Neural crest cell (in vitro differentiated cells): ENCODE results near the gene PPM1H. TPM values are rescaled to one million over a fixed set of nuclear protein-coding genes. Genes with fewer than 3 reads are reported as not detected.

Experiments
- DNase-seq: peaks from one replicate; pipeline ENCODE4 v3.0.0; 2021; ENCODE audit warnings: low read depth, mixed read lengths, low spot score
- H3K27ac Mint-ChIP-seq: one replicate; pipeline ENCODE4 v1.8.0; 2021; ENCODE audit warnings: mild to moderate bottlenecking, mixed read lengths; ENCODE audit not compliant: unreplicated experiment
- H3K27me3 Mint-ChIP-seq: 2 replicates; pipeline ENCODE4 v1.8.0; 2021; ENCODE audit warnings: low read depth, mild to moderate bottlenecking, mixed read lengths
- H3K36me3 Mint-ChIP-seq: 2 replicates; pipeline ENCODE4 v1.8.0; 2021; ENCODE audit warnings: low read depth, mild to moderate bottlenecking, mixed read lengths
- H3K4me1 Mint-ChIP-seq: 2 replicates; pipeline ENCODE4 v1.8.0; 2021; ENCODE audit warnings: mixed read lengths
- H3K4me3 Mint-ChIP-seq: one replicate; pipeline ENCODE4 v1.8.0; 2021; ENCODE audit warnings: mild to moderate bottlenecking, mixed read lengths
- H3K9me3 Mint-ChIP-seq: 2 replicates; pipeline ENCODE4 v1.8.0; 2021; ENCODE audit warnings: mixed read lengths
- CTCF ChIP-seq: fragments of 200-600 bp; sonication (generic); conservative IDR thresholded peaks from 2 replicates; pipeline ENCODE4 v1.5.0; 2021; ENCODE audit warnings: antibody characterized with exemption, mild to moderate bottlenecking
- total RNA-seq: library from RNA; stranded (reverse); gene quantifications from 2 replicates; pipeline ENCODE4 v1.2.1, GENCODE V29; 2021

The PPM1H gene
- total RNA-seq, 1 donor from 2014 or later = 3.5 TPM

- DNase-seq = no peak
- Mint-ChIP-seq H3K4me1 (no peaks in the 10 kb centered on the region), H3K36me3 (no peaks in the 10 kb centered on the region), H3K9me3 (peaks cover 11% of the 10 kb centered on the region), H3K27ac (no peak overlapping the region), H3K4me3 (no peak overlapping the region), H3K27me3 (peaks cover under 1% of the 10 kb centered on the region)
- no peak for TF ChIP-seq CTCF
Observed at GRCh38 chr12:62866451-62867082, 68.4 kb downstream of the PPM1H start.

DNA sequence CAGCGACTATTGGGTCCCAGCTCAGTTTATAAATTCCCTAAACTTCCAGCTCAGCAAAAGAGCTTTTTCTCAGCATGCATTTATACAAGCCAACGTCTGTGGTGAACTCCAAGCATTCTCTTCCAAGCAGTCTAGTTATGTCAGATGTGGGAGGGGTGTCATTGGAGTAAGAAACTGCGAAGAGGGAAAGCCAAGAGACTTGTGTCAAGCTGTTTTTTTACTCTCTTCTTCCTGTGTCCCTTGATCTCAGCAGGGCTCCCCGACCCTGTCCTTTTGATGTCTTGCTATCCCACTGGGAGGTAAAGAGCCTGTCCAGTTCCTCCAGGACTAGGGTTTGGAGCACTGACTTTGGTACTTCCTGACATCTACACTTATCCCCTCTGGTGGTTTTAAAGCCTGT is 69.0 kb downstream of the PPM1H start:
- TF ChIP-seq CTCF = no peak
- DNase-seq = no peak
- H3K4me1 Mint-ChIP-seq = no peaks in the 10 kb centered on the region

GRCh38 chr12:62865065-62865464 is 69.9 kb downstream of the PPM1H start:
- no peaks in the 10 kb centered on the region for H3K36me3 Mint-ChIP-seq
- H3K4me3 Mint-ChIP-seq = no peak overlapping the region
- TF ChIP-seq CTCF = no peak
- H3K27me3 Mint-ChIP-seq = peaks cover 3% of the 10 kb centered on the region
- peaks cover 3% of the 10 kb centered on the region for H3K9me3 Mint-ChIP-seq
- no peak overlapping the region for H3K27ac Mint-ChIP-seq
- H3K4me1 Mint-ChIP-seq = no peaks in the 10 kb centered on the region
- DNase-seq = no peak

More for the DNA sequence above, 69.0 kb downstream of the PPM1H start:
- H3K27me3 Mint-ChIP-seq = peaks cover 3% of the 10 kb centered on the region
- H3K9me3 Mint-ChIP-seq = peaks cover 8% of the 10 kb centered on the region
- no peak overlapping the region for H3K4me3 Mint-ChIP-seq
- H3K27ac Mint-ChIP-seq = no peak overlapping the region
- H3K36me3 Mint-ChIP-seq = no peaks in the 10 kb centered on the region

DNA sequence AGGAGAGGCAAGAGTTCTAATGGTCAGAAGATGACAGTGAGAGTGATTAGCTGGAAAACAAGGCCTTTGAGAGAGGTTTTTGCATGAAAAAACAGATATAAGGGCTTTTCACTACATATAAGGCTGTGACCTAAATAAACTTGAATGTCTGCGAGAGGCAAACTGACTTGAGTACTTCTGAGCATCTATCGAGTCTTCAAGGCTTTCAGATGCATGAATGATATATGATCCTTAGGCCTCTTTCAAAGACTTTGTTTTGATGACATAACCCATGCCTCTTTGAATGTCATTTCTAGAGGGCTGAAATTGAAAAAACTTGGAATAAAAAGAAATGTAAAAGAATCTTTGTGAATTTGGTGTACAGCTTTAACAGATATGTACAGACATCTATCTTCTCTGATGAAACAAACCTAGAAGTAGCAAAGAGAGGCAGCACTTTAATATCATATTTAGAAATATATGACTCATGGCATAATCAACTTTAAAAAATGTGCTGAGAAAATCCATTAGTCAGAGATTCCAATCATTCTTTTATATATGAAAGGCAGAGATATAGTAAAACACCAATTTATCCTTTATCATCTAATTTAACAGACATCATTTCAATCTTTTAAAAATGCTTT is 72.6 kb downstream of the PPM1H start:
- TF ChIP-seq CTCF = no peak
- no peak overlapping the region for H3K4me3 Mint-ChIP-seq
- peaks cover 13% of the 10 kb centered on the region for H3K4me1 Mint-ChIP-seq
- H3K27ac Mint-ChIP-seq = no peak overlapping the region
- H3K36me3 Mint-ChIP-seq = no peaks in the 10 kb centered on the region
- DNase-seq = no peak
- H3K9me3 Mint-ChIP-seq = no peaks in the 10 kb centered on the region
- peaks cover 3% of the 10 kb centered on the region for H3K27me3 Mint-ChIP-seq

DNA sequence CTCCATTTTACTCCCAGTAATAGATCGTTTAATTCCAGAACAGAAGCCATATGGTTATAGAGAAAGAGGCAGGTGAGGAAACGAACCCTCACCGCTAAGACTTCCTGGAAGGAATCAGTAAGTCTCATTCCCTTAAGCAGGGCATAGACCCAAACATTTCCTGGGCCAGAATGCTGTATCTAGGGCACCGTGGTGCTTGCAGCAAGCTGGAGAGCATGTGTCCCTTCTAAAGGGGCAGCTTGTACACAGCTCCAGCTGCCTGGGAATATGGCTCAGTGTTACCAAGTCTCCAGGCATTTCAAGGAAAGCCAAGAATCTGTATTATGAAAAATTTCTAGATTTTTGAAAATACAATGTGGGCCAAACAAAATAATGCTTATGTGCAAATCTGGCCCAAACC is 73.4 kb downstream of the PPM1H start:
- H3K9me3 Mint-ChIP-seq = no peaks in the 10 kb centered on the region
- no peak for DNase-seq
- H3K36me3 Mint-ChIP-seq = no peaks in the 10 kb centered on the region
- no peak for TF ChIP-seq CTCF
- H3K27ac Mint-ChIP-seq = no peak overlapping the region
- H3K27me3 Mint-ChIP-seq = peaks cover 3% of the 10 kb centered on the region
- H3K4me1 Mint-ChIP-seq = peaks cover 13% of the 10 kb centered on the region
- H3K4me3 Mint-ChIP-seq = no peak overlapping the region
